B cell (primary cell): ENCODE results near the gene STARD10. TPM values are rescaled to one million over a fixed set of nuclear protein-coding genes. Genes with fewer than 3 reads are reported as not detected.
A peak's percentile ranks its signal among the peaks of the same experiment; 100 is the strongest.

Experiments
- ATAC-seq: fragments of 200-7000 bp; cut with Tn5 transposase; one replicate; pipeline ENCODE4 v1.10.0; 2021; ENCODE audit warnings: low read depth, mild to moderate bottlenecking, moderate number of reproducible peaks, moderate library complexity
- CTCF ChIA-PET: fragments of 350-600 bp; sonication (Branson Sonifier 250); formaldehyde crosslinking; loops from one replicate; lab custom pipeline; 2021; ENCODE audit warnings: antibody characterized with exemption, inconsistent platforms; lab: Charles Lee
- POLR2A ChIA-PET: fragments of 350-600 bp; sonication (Branson Sonifier 250); formaldehyde crosslinking; loops from one replicate; lab custom pipeline; 2021; ENCODE audit warnings: antibody characterized with exemption; lab: Charles Lee
- DNase-seq: peaks from one replicate; pipeline ENCODE4 v3.0.0; 2013
- H2AFZ ChIP-seq: 2 replicates; pipeline ENCODE4 v1.6.1; 2012; ENCODE audit warnings: mild to moderate bottlenecking, low read depth, low read length; ENCODE audit not compliant: insufficient read depth, poor library complexity, severe bottlenecking
- H3K27ac ChIP-seq, 2 donors: 1 replicate in 1 of 2; 2 replicates in 1 of 2; pipeline ENCODE4 v1.5.1; 2012 to 2013; ENCODE audit warnings: low read length in 2 of 2, mild to moderate bottlenecking in 2 of 2, moderate library complexity in 1 of 2
- H3K27me3 ChIP-seq, 4 experiments: fragments of 200-600 bp in 1 of 4; sonication (generic) in 1 of 4; replicated peaks in 1 of 4; 1 replicate in 2 of 4; 2 replicates in 2 of 4; pipeline versions ENCODE4 v1.6.1 to v1.7.0; 2013 to 2016; ENCODE audit warnings: low read length in 3 of 4, mild to moderate bottlenecking in 2 of 4, mixed read lengths in 1 of 4, moderate library complexity in 1 of 4; ENCODE audit not compliant: insufficient read depth in 4 of 4, control insufficient read depth in 3 of 4; ENCODE audit errors: control extremely low read depth in 1 of 4
- H3K36me3 ChIP-seq, 2 experiments: replicated peaks in 1 of 2; 1 replicate in 1 of 2; 2 replicates in 1 of 2; pipeline versions ENCODE4 v1.6.1 to v1.7.1; 2013; ENCODE audit warnings: low read length in 1 of 2; ENCODE audit not compliant: insufficient read depth in 2 of 2, control insufficient read depth in 1 of 2; ENCODE audit errors: control extremely low read depth in 1 of 2, extremely low read depth in 1 of 2
- H3K4me1 ChIP-seq, 2 donors: fragments of 200-600 bp in 1 of 2; sonication (generic) in 1 of 2; 1 replicate in 1 of 2; 2 replicates in 1 of 2; pipeline versions ENCODE4 v1.5.1 to v1.6.1; 2013 to 2017; ENCODE audit warnings: low read length in 2 of 2; ENCODE audit not compliant: control insufficient read depth in 2 of 2, insufficient read depth in 2 of 2
- H3K4me2 ChIP-seq: replicated peaks from 2 replicates; pipeline ENCODE3; 2012; ENCODE audit warnings: mild to moderate bottlenecking, low read depth, low read length; ENCODE audit not compliant: poor library complexity, severe bottlenecking
- H3K4me3 ChIP-seq, 5 experiments: fragments of 200-600 bp in 1 of 5; sonication (generic) in 1 of 5; 1 replicate in 3 of 5; 2 replicates in 2 of 5; pipeline versions ENCODE4 v1.5.1 to v1.7.0; 2011 to 2016; ENCODE audit warnings: low read length in 4 of 5, mild to moderate bottlenecking in 4 of 5, low read depth in 2 of 5, control low read depth in 1 of 5, moderate library complexity in 1 of 5; ENCODE audit not compliant: insufficient read depth in 1 of 5; ENCODE audit errors: control extremely low read depth in 1 of 5, extremely low read depth in 1 of 5
- H3K79me2 ChIP-seq: fragments of 200-600 bp; sonication (generic); one replicate; pipeline ENCODE4 v1.6.0; 2016; ENCODE audit warnings: low read length; ENCODE audit not compliant: control insufficient read depth, insufficient read depth
- H3K9ac ChIP-seq: fragments of 200-600 bp; sonication (generic); 2 replicates; pipeline ENCODE4 v1.6.1; 2017; ENCODE audit warnings: mild to moderate bottlenecking, low read length, moderate library complexity
- H3K9me3 ChIP-seq, 3 donors: one replicate each; pipeline versions ENCODE4 v1.6.1 to v1.7.1; 2013; ENCODE audit warnings: low read length in 2 of 3; ENCODE audit not compliant: control insufficient read depth in 2 of 3, insufficient read depth in 1 of 3; ENCODE audit errors: control extremely low read depth in 1 of 3
- H4K20me1 ChIP-seq: 2 replicates; pipeline ENCODE4 v1.6.0; 2012; ENCODE audit warnings: mild to moderate bottlenecking, low read length; ENCODE audit not compliant: insufficient read depth, control insufficient read depth, poor library complexity, severe bottlenecking
- H3K27ac Mint-ChIP-seq: one replicate; pipeline ENCODE4 v1.8.0; 2021; ENCODE audit warnings: mixed read lengths
- H3K27me3 Mint-ChIP-seq: one replicate; pipeline ENCODE4 v1.8.0; 2021; ENCODE audit warnings: mixed read lengths
- H3K4me1 Mint-ChIP-seq: one replicate; pipeline ENCODE4 v1.8.0; 2021; ENCODE audit warnings: mixed read lengths
- H3K4me3 Mint-ChIP-seq: one replicate; pipeline ENCODE4 v1.8.0; 2021; ENCODE audit warnings: mixed read lengths
- H3K9me3 Mint-ChIP-seq: one replicate; pipeline ENCODE4 v1.8.0; 2022; ENCODE audit warnings: mixed read lengths; ENCODE audit not compliant: insufficient read depth
- CTCF ChIP-seq: fragments of 200-600 bp; IDR thresholded peaks from one replicate; pipeline ENCODE4 v1.8.0; 2022; ENCODE audit warnings: antibody characterized with exemption, mild to moderate bottlenecking
- EZH2 ChIP-seq: IDR thresholded peaks from 2 replicates; pipeline ENCODE4 v1.6.1; 2012; ENCODE audit warnings: borderline replicate concordance, low read depth, mild to moderate bottlenecking, moderate library complexity, low read length; ENCODE audit not compliant: insufficient read depth, poor library complexity, severe bottlenecking
- WGBS: methylation state at CpG from one replicate; pipeline ENCODE4 v1.1.5; 2013; ENCODE audit warnings: missing lambda C conversion rate; ENCODE audit not compliant: insufficient coverage; 5-methylcytosine and 5-hydroxymethylcytosine counted together
- intact Hi-C: fragments of 100-400 bp; cut with micrococcal nuclease; formaldehyde crosslinking; loops from one replicate; pipeline ENCODE4 v1.10.0; 2022
- polyA plus RNA-seq: library from polyadenylated mRNA; depleted of rRNA; stranded (reverse); fragments of >200 nt; gene quantifications from 2 replicates; pipeline ENCODE4 v1.2.3, GENCODE V29; 2012
- total RNA-seq, 2 donors: library from RNA; stranded (reverse); fragments of 120-200 nt in 1 of 2; gene quantifications; 1 replicate in 1 of 2; 2 replicates in 1 of 2; pipeline versions ENCODE4 v1.2.3 to v1.2.4, GENCODE V29; 2013 to 2022

STARD10 gene
- total and polyA plus RNA-seq, 2 donors (not counting 1 experiment from before 2014, with no cell fraction given) = 37.5 to 39.2 TPM

DNA sequence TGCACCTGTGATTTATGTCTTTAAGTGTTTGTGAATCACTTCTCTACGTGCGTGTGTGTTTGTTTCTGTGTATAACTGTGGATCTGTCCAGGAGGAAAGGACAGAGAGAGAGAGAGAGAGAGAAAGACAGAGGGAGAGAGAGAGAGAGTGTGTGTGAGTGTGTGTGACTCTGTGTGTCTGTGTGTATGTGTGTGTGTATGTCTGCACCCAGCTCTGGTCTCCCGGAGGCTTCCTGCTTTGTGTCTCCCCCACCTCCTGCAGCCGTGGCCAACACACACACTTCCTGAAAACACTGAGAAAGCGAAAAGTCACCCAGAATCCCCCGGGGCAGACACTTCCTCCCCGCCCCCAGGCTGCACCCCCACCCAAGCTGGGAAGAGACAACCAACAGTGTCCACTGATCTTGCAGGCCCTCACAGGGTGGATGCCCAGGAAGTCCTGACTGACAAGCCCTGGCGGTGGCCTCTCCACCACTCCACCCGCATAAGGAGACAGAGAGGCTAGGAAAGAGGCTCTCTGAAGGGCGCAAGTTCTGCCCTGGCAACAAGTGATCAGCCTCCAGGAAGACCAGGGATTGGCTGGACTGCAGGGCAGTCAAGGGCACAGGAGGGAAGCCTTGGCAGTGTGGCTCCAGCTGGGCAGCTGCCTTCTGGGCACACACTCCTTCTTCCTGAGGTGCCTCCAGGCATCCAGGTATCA is 71.6 kb downstream of the STARD10 start:
- Histone ChIP-seq H3K27ac (peak overlapping the region; percentile 65 to 81), H3K4me2 (peak overlapping the region; percentile 97), H3K36me3 (peaks cover 0 to 65% of the 10 kb centered on the region in 2 experiments), H4K20me1 (peaks cover 90% of the 10 kb centered on the region), H3K9ac (peak overlapping the region; percentile 54), H3K27me3 (no peaks in the 10 kb centered on the region), H2AFZ (peak overlapping the region; percentile 70), H3K9me3 (no peaks in the 10 kb centered on the region), H3K4me3 (peak overlapping the region; percentile 36 to 74 (median 50)), H3K4me1 (peaks cover 55 to 77% of the 10 kb centered on the region in 2 donors), H3K79me2 (peaks cover 99% of the 10 kb centered on the region)
- Mint-ChIP-seq H3K27ac (peak overlapping the region; percentile 94), H3K9me3 (no peaks in the 10 kb centered on the region), H3K27me3 (no peaks in the 10 kb centered on the region), H3K4me1 (peaks cover 76% of the 10 kb centered on the region), H3K4me3 (peak overlapping the region; percentile 95)
- ATAC-seq (peak; percentile 85), DNase-seq (peak; percentile 93)
- no peak for TF ChIP-seq CTCF
- TF ChIP-seq EZH2 = no peak
- 3% methylated on average over 7 of the region's 10 CpGs for WGBS
- POLR2A ChIA-PET = interaction anchor here (0.5 to 2.0 kb wide), 16 partner anchors 14 to 876 kb away, joined by 3 to 12 read pairs (median 6); partner anchors contain the start of gene STARD10
- CTCF ChIA-PET = interaction anchor here (0.9 to 23.8 kb wide), 13 partner anchors 17 to 467 kb away, joined by 3 to 390 read pairs (median 4); partner anchors contain the start of gene STARD10
- intact Hi-C loops = loop anchor here (1.0 to 5.0 kb wide), 4 partner anchors 22 to 100 kb away; partner anchors contain the start of gene ATG16L2
